HCT116 (cell line): ENCODE data around the gene CNPY4. TPM values are rescaled to one million over a fixed set of nuclear protein-coding genes. Genes with fewer than 3 reads are reported as not detected.

Source experiments
- ATAC-seq: fragments of 200-7000 bp; cut with Tn5 transposase; 2 replicates; pipeline ENCODE4 v1.9.1; 2020; ENCODE audit warnings: mild to moderate bottlenecking, moderate library complexity
- BruUV-seq: library from RNA; stranded (reverse); fragments of 400-500 nt; replicated peaks from 2 replicates; lab custom pipeline; 2021; lab: Mats Ljungman, UMichigan
- CTCF ChIA-PET: fragments of 300-600 bp; sonication (Branson Sonifier 250); formaldehyde crosslinking; loops from one replicate; lab custom pipeline; 2021; ENCODE audit warnings: antibody characterized with exemption; lab: Charles Lee
- POLR2A ChIA-PET: fragments of 300-600, 350-600 bp; sonication (Branson Sonifier 250); formaldehyde crosslinking; loops from one replicate; lab custom pipeline; 2021; ENCODE audit warnings: antibody characterized with exemption; lab: Charles Lee
- RAD21 ChIA-PET, 2 experiments: fragments of 300-600 bp; sonication (Branson Sonifier 250); formaldehyde crosslinking; loops; one replicate each; lab custom pipeline; 2023; ENCODE audit warnings: low total read pairs in 2 of 2; ENCODE audit not compliant: uncharacterized antibody in 2 of 2, unreplicated experiment in 2 of 2, low non-redundant PET in 1 of 2; lab: Charles Lee
- DNase-seq: peaks from one replicate; pipeline ENCODE4 v3.0.0-alpha.2; 2010; ENCODE audit warnings: low read depth, low spot score
- H2AFZ ChIP-seq: fragments of 200-600 bp; shearing (Covaris generic), sonication (generic); 2 replicates; pipeline ENCODE4 v1.6.1; 2017; ENCODE audit warnings: low read depth, mixed run types, mixed read lengths, antibody characterized with exemption, low read length; ENCODE audit not compliant: poor library complexity, severe bottlenecking
- H3K27ac ChIP-seq: 2 replicates; pipeline ENCODE4 v1.5.1; 2012; ENCODE audit warnings: low read depth, low read length
- H3K27me3 ChIP-seq: fragments of 200-600 bp; sonication (generic); 2 replicates; pipeline ENCODE4 v1.6.1; 2016; ENCODE audit warnings: mixed run types, low read length, mixed read lengths; ENCODE audit not compliant: insufficient read depth
- H3K36me3 ChIP-seq, 2 experiments: fragments of 200-500 bp in 1 of 2; fragments of 200-600 bp in 1 of 2; sonication (Bioruptor generic) in 1 of 2; sonication (generic) in 1 of 2; 2 replicates each; pipeline versions ENCODE4 v1.5.1 to v1.6.1; 2014 to 2016; ENCODE audit warnings: low read length in 2 of 2, inconsistent platforms in 1 of 2, mixed read lengths in 1 of 2, mixed run types in 1 of 2; ENCODE audit not compliant: insufficient read depth in 2 of 2, control insufficient read depth in 1 of 2
- H3K4me1 ChIP-seq, 2 experiments: fragments of 200-600 bp in 1 of 2; sonication (generic) in 1 of 2; 2 replicates each; pipeline versions ENCODE4 v1.5.1 to v1.6.1; 2012 to 2017; ENCODE audit warnings: low read length in 2 of 2, inconsistent platforms in 1 of 2, mild to moderate bottlenecking in 1 of 2, mixed read lengths in 1 of 2, mixed run types in 1 of 2, moderate library complexity in 1 of 2; ENCODE audit not compliant: insufficient read depth in 2 of 2, control insufficient read depth in 1 of 2
- H3K4me2 ChIP-seq: fragments of 200-600 bp; sonication (generic); 2 replicates; pipeline ENCODE4 v1.6.1; 2017; ENCODE audit warnings: mixed run types, low read length, mixed read lengths
- H3K4me3 ChIP-seq, 2 experiments: fragments of 200-600 bp in 1 of 2; sonication (generic) in 1 of 2; replicated peaks in 1 of 2; 2 replicates each; pipeline ENCODE4 v1.5.1; 2011 to 2016; ENCODE audit warnings: low read length in 2 of 2, control low read depth in 1 of 2, low read depth in 1 of 2, mild to moderate bottlenecking in 1 of 2, mixed read lengths in 1 of 2, mixed run types in 1 of 2
- H3K79me2 ChIP-seq: fragments of 200-600 bp; sonication (generic); 2 replicates; pipeline ENCODE4 v1.6.1; 2017; ENCODE audit warnings: mild to moderate bottlenecking, mixed run types, low read length, moderate library complexity, mixed read lengths; ENCODE audit not compliant: insufficient read depth
- H3K9ac ChIP-seq: fragments of 200-600 bp; sonication (generic); 2 replicates; pipeline ENCODE4 v1.6.1; 2016; ENCODE audit warnings: low read length, mixed read lengths
- H3K9me2 ChIP-seq: fragments of 200-600 bp; sonication (generic), shearing (Covaris generic); 2 replicates; pipeline ENCODE4 v1.6.1; 2017; ENCODE audit warnings: mixed run types, mild to moderate bottlenecking, moderate library complexity; ENCODE audit not compliant: insufficient read depth
- H3K9me3 ChIP-seq, 2 experiments: fragments of 200-500 bp in 1 of 2; fragments of 200-600 bp in 1 of 2; sonication (Bioruptor generic) in 1 of 2; sonication (generic) in 1 of 2; 2 replicates each; pipeline ENCODE4 v1.6.1; 2014 to 2017; ENCODE audit warnings: low read length in 2 of 2, mixed read lengths in 2 of 2, inconsistent platforms in 1 of 2, low read depth in 1 of 2, mild to moderate bottlenecking in 1 of 2, mixed run types in 1 of 2, moderate library complexity in 1 of 2; ENCODE audit not compliant: control insufficient read depth in 1 of 2, insufficient read depth in 1 of 2
- H4K20me1 ChIP-seq: fragments of 200-600 bp; sonication (generic), shearing (Covaris generic); 2 replicates; pipeline ENCODE4 v1.6.1; 2017; ENCODE audit warnings: mixed run types, mild to moderate bottlenecking, moderate library complexity; ENCODE audit not compliant: insufficient read depth
- CBX3 ChIP-seq: IDR thresholded peaks from 2 replicates; pipeline ENCODE4 v1.6.1; 2012; ENCODE audit warnings: low read depth
- CEBPB ChIP-seq: IDR thresholded peaks from 2 replicates; pipeline ENCODE4 v1.6.1; 2012; ENCODE audit warnings: low read depth
- CTCF ChIP-seq, 3 experiments: fragments of 200-600 bp in 1 of 3; sonication (generic) in 1 of 3; IDR thresholded peaks in 2 of 3; conservative IDR thresholded peaks in 1 of 3; 2 replicates each; pipeline ENCODE4 v1.5.1; 2012 to 2017; ENCODE audit warnings: low read depth in 2 of 3, low read length in 2 of 3, antibody characterized with exemption in 1 of 3, borderline replicate concordance in 1 of 3, control low read depth in 1 of 3, mild to moderate bottlenecking in 1 of 3, mixed read lengths in 1 of 3, mixed run types in 1 of 3, moderate library complexity in 1 of 3; ENCODE audit not compliant: insufficient read depth in 1 of 3
- EGR1 ChIP-seq: IDR thresholded peaks from 2 replicates; pipeline ENCODE4 v1.6.1; 2012; ENCODE audit warnings: low read depth
- ELF1 ChIP-seq: IDR thresholded peaks from 2 replicates; pipeline ENCODE4 v1.6.1; 2012; ENCODE audit warnings: low read depth, borderline replicate concordance
- EZH2 ChIP-seq: fragments of 200-600 bp; sonication (generic); IDR thresholded peaks from 2 replicates; pipeline ENCODE4 v1.6.1; 2017; ENCODE audit warnings: antibody characterized with exemption, mixed run types
- FOSL1 ChIP-seq: IDR thresholded peaks from 2 replicates; pipeline ENCODE4 v1.6.1; 2012; ENCODE audit warnings: low read depth
- JUND ChIP-seq: IDR thresholded peaks from 2 replicates; pipeline ENCODE4 v1.6.1; 2012
- SP1 ChIP-seq: IDR thresholded peaks from 2 replicates; pipeline ENCODE4 v1.6.1; 2012; ENCODE audit warnings: low read depth
- TCF7L2 ChIP-seq: IDR thresholded peaks from 2 replicates; pipeline ENCODE4 v1.7.0; 2011; ENCODE audit warnings: borderline replicate concordance, inconsistent platforms; ENCODE audit not compliant: insufficient read depth, insufficient read length; ENCODE audit errors: extremely low read depth
- YY1 ChIP-seq: IDR thresholded peaks from 2 replicates; pipeline ENCODE4 v1.6.1; 2011; ENCODE audit warnings: low read length, low read depth, moderate library complexity, mild to moderate bottlenecking; ENCODE audit not compliant: insufficient replicate concordance; ENCODE audit errors: extremely low read depth
- ZFX ChIP-seq: fragments of 450-650 bp; IDR thresholded peaks from 2 replicates; pipeline ENCODE4 v1.6.1; 2017
- ZNF274 ChIP-seq: fragments of 200-500 bp; sonication (Bioruptor generic); IDR thresholded peaks from 2 replicates; pipeline ENCODE4 v1.6.1; 2014; ENCODE audit warnings: mild to moderate bottlenecking, low read depth, low read length, inconsistent platforms
- intact Hi-C: fragments of 100-400 bp; cut with micrococcal nuclease; formaldehyde crosslinking; loops from 2 replicates; pipeline ENCODE4 v1.10.0; 2022
- total RNA-seq: library from RNA; stranded (reverse); gene quantifications from one replicate; pipeline ENCODE4 v1.2.1, GENCODE V29; 2021; ENCODE audit not compliant: unreplicated experiment

Gene CNPY4
- total RNA-seq, 1 experiment from 2014 or later: 2.6 TPM

- RAD21 ChIA-PET: no interaction called here
- H3K79me2 ChIP-seq: peaks cover 41% of the 10 kb centered on the region
- ATAC-seq (peak; percentile 12), DNase-seq (no peak)
- intact Hi-C loops: no loop called here
- H3K9me3 ChIP-seq: no peaks in the 10 kb centered on the region
- TSS peak; percentile 55 for BruUV-seq
- no peak overlapping the region for H2AFZ ChIP-seq
- peaks cover 33 to 52% of the 10 kb centered on the region in 2 experiments for H3K36me3 ChIP-seq
- peak overlapping the region; percentile 90; the same call in 1 of the 2 replicates for H3K27ac ChIP-seq
- no peaks in the 10 kb centered on the region for H3K27me3 ChIP-seq
- no peak for TF ChIP-seq ZNF274
- TF ChIP-seq JUND: no peak
- no peak for TF ChIP-seq CEBPB
- no peak for TF ChIP-seq EZH2
- TF ChIP-seq YY1: no peak
- no peak for TF ChIP-seq TCF7L2
- TF ChIP-seq ELF1: no peak
- TF ChIP-seq SP1: no peak
- TF ChIP-seq FOSL1: no peak
- TF ChIP-seq CTCF (IDR thresholded peaks at IDR 0.05 in 2 of 3, conservative IDR thresholded peaks at IDR 0.05 in 1 of 3; ENCODE audit: borderline replicate concordance in 1 of 3, insufficient read depth in 1 of 3, low read depth in 2 of 3, low read length in 2 of 3): no peak
- no peak for TF ChIP-seq ZFX
- TF ChIP-seq CBX3: no peak
- TF ChIP-seq EGR1: no peak
- peak overlapping the region; percentile 83 for H3K4me2 ChIP-seq
- CTCF ChIA-PET: no interaction called here
- no peak overlapping the region for H3K9ac ChIP-seq
- H3K4me3 ChIP-seq: no peak overlapping the region
- peaks cover 13% of the 10 kb centered on the region for H4K20me1 ChIP-seq
- no peaks in the 10 kb centered on the region for H3K9me2 ChIP-seq
- peaks cover 8 to 38% of the 10 kb centered on the region in 2 experiments for H3K4me1 ChIP-seq
- POLR2A ChIA-PET: interaction anchor here (1.3 to 2.3 kb wide), 2 partner anchors 10 to 11 kb away, joined by 3 to 8 read pairs; partner anchors contain the start of genes AP4M1 and MCM7
Measured at GRCh38 chr7:100090527-100091410, 28.7 kb upstream of the CNPY4 start.
